Spleen (tissue), 11 donors: Measurements from ENCODE around the gene AP1M1. TPM values are rescaled to one million over a fixed set of nuclear protein-coding genes. Genes with fewer than 3 reads are reported as not detected.
A peak's percentile ranks its signal among the peaks of the same experiment; 100 is the strongest.

Experiments
- DNase-seq: peaks from one replicate; pipeline ENCODE4 v3.0.0-alpha.2; 2020
- H3K27ac ChIP-seq, 8 donors: fragments of 200-600 bp; sonication (generic) in 7 of 8; 1 replicate in 4 of 8; 2 replicates in 4 of 8; pipeline versions ENCODE4 v1.5.0 to v1.8.0; 2016 to 2021; ENCODE audit warnings: inconsistent platforms in 4 of 8, mild to moderate bottlenecking in 4 of 8, moderate library complexity in 1 of 8
- H3K27me3 ChIP-seq, 7 donors: fragments of 200-600 bp; sonication (generic) in 6 of 7; replicated peaks in 1 of 7; 1 replicate in 4 of 7; 2 replicates in 3 of 7; pipeline versions ENCODE4 v1.5.0 to v1.8.0; 2016 to 2021; ENCODE audit warnings: inconsistent platforms in 3 of 7, mild to moderate bottlenecking in 1 of 7
- H3K36me3 ChIP-seq, 6 donors: fragments of 200-600 bp; sonication (generic) in 5 of 6; 1 replicate in 4 of 6; 2 replicates in 2 of 6; pipeline versions ENCODE4 v1.5.0 to v1.8.0; 2016 to 2021; ENCODE audit warnings: inconsistent platforms in 2 of 6
- H3K4me1 ChIP-seq, 6 donors: fragments of 200-600 bp; sonication (generic) in 5 of 6; 1 replicate in 3 of 6; 2 replicates in 3 of 6; pipeline versions ENCODE4 v1.5.0 to v1.8.0; 2016 to 2021; ENCODE audit warnings: inconsistent platforms in 3 of 6
- H3K4me3 ChIP-seq, 8 donors: fragments of 200-600 bp; sonication (generic) in 7 of 8; 1 replicate in 4 of 8; 2 replicates in 4 of 8; pipeline versions ENCODE4 v1.5.0 to v1.8.0; 2016 to 2021; ENCODE audit warnings: inconsistent platforms in 4 of 8, mild to moderate bottlenecking in 4 of 8, moderate library complexity in 2 of 8
- H3K9me3 ChIP-seq, 8 donors: fragments of 200-600 bp; sonication (generic) in 7 of 8; 1 replicate in 4 of 8; 2 replicates in 4 of 8; pipeline versions ENCODE4 v1.5.0 to v1.8.0; 2016 to 2021; ENCODE audit warnings: inconsistent platforms in 4 of 8
- POLR2A ChIP-seq, 3 donors: fragments of 450-650 bp; IDR thresholded peaks; one replicate each; pipeline ENCODE4 v1.5.1; 2017; ENCODE audit warnings: antibody characterized with exemption in 3 of 3, mild to moderate bottlenecking in 1 of 3
- POLR2AphosphoS5 ChIP-seq, 3 donors: sonication (generic); formaldehyde crosslinking; IDR thresholded peaks; one replicate each; pipeline ENCODE4 v1.5.1; 2017; ENCODE audit warnings: antibody characterized with exemption in 3 of 3
- WGBS, 5 donors: extraction: QIAGEN DNeasy Blood & Tissue Kit in 3 of 5; methylation state at CpG; one replicate each; pipeline versions ENCODE4 v1.1.5 to v1.1.7; 2013 to 2018; 5-methylcytosine and 5-hydroxymethylcytosine counted together
- intact Hi-C: fragments of 100-400 bp; cut with DNase I; formaldehyde crosslinking; loops from one replicate; pipeline ENCODE4 v1.15.0; 2023; ENCODE audit warnings: low total_unique reads
- polyA plus RNA-seq, 3 donors: library from polyadenylated mRNA; stranded (reverse); fragments of 200-250 nt; gene quantifications; one replicate each; pipeline ENCODE4 v1.2.1, GENCODE V29; 2013
- total RNA-seq, 7 donors: library from RNA; depleted of rRNA in 3 of 7; stranded (reverse); fragments of >200 nt in 3 of 7; fragmentation: NEBNext Ultra II Directional in 4 of 7; extraction: Animal tissue kit (Norgen Biotek cat#: 25700) in 4 of 7; gene quantifications; one replicate each; pipeline versions ENCODE4 v1.1.0 to v1.2.1, GENCODE V29; 2016 to 2021
- TF ChIP-seq, protein P1 (sequence below), 11 experiments: fragments of 200-600 bp in 7 of 11; fragments of 450-650 bp in 4 of 11; sonication (generic) in 4 of 11; IDR thresholded peaks in 8 of 11; conservative IDR thresholded peaks in 3 of 11; 1 replicate in 7 of 11; 2 replicates in 4 of 11; pipeline versions ENCODE4 v1.4.0 to v1.8.0; 2016 to 2021; ENCODE audit warnings: antibody characterized with exemption in 11 of 11, inconsistent platforms in 4 of 11, mild to moderate bottlenecking in 1 of 11
- donor health status: healthy with polysubstance abuse.
- donor health status: DM: no; HTN: no; CAD: no; lungs with moderate emphysema.
- donor health status: DM: no; HTN: no; CAD: no.
- donor health status: Bipolar disorder and iron deficiency.
- donor health status: healthy.
- donor health status: DM: no; HTN: no; CAD: no.
- donor health status: DM: yes; HTN: yes; CAD: no.

Gene AP1M1
- total and polyA plus RNA-seq, 10 donors: 27.9 to 82.8 (median 60.5) TPM

GRCh38 chr19:16201011-16201391 is 3.3 kb downstream of the AP1M1 start:
- Histone ChIP-seq H3K4me3 (no peak overlapping the region), H3K27me3 (no peaks in the 10 kb centered on the region), H3K9me3 (no peaks in the 10 kb centered on the region), H3K27ac (no peak overlapping the region), H3K36me3 (peaks cover 0 to 64% (median 44%) of the 10 kb centered on the region in 6 donors), H3K4me1 (peaks cover 12 to 67% (median 39%) of the 10 kb centered on the region in 6 donors)
- 88 to 94% (median 90%) methylated on average over 4 of the region's 4 CpGs for WGBS, 5 donors
- no peak for DNase-seq
- intact Hi-C loops: no loop called here
- TF ChIP-seq POLR2AphosphoS5 (IDR thresholded peaks at IDR 0.05): no peak
- TF ChIP-seq, protein P1, sequence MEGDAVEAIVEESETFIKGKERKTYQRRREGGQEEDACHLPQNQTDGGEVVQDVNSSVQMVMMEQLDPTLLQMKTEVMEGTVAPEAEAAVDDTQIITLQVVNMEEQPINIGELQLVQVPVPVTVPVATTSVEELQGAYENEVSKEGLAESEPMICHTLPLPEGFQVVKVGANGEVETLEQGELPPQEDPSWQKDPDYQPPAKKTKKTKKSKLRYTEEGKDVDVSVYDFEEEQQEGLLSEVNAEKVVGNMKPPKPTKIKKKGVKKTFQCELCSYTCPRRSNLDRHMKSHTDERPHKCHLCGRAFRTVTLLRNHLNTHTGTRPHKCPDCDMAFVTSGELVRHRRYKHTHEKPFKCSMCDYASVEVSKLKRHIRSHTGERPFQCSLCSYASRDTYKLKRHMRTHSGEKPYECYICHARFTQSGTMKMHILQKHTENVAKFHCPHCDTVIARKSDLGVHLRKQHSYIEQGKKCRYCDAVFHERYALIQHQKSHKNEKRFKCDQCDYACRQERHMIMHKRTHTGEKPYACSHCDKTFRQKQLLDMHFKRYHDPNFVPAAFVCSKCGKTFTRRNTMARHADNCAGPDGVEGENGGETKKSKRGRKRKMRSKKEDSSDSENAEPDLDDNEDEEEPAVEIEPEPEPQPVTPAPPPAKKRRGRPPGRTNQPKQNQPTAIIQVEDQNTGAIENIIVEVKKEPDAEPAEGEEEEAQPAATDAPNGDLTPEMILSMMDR (IDR thresholded peaks at IDR 0.05 in 8 of 11, conservative IDR thresholded peaks at IDR 0.05 in 3 of 11): no peak

DNA sequence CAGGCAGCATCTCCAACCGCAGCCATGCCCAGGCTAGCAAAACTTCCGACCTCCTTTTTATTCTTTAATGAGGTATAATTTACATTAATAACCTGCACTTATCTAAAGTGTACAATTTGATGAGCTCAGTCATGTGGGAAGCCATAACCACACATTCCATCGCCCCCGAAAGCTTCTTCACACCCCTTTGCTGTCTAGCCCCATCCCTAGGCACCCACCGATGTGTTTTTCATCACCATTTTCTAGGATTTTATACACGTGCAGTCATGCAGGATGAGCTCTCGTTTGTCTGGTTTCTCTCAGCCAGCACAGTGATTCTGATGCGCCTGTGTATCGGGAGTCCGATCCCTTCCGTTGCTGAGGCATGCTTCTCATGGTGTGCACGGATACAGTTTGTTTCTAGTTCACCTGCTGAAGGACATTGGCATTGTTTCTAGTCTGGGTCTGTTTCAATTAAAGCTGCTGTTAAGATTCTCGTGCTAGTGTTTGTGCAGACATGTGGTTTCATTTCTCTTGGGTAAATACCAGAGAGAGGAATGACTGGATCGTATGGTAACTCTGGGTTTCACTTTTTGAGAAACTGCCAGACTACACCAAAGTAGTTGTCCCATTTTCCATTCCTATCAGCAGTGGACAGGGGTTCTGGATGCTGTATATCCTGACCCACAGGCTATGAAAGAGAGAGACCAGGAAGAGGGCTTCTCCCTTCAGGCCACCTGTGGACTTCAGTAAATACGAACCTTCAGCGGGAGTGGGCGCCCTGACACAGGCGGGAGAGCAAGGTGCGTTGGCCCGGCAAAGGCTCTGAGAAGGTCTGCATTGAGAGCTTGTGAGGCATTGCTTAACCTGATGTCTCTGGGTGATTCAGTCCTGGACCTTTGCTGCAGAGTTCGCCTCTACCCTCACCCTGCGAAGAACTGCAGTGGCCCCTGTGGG is 4.9 kb downstream of the AP1M1 start:
- no peak for DNase-seq
- 81 to 89% (median 86%) methylated on average over 22 of the region's 22 CpGs for WGBS, 5 donors
- peaks cover 0 to 80% (median 54%) of the 10 kb centered on the region in 6 donors for H3K36me3 ChIP-seq
- TF ChIP-seq, protein P1 (IDR thresholded peaks at IDR 0.05 in 8 of 11, conservative IDR thresholded peaks at IDR 0.05 in 3 of 11): no peak
- TF ChIP-seq POLR2A (IDR thresholded peaks at IDR 0.05): no peak
- TF ChIP-seq POLR2AphosphoS5 (IDR thresholded peaks at IDR 0.05): no peak
- H3K27ac ChIP-seq: no peak overlapping the region
- intact Hi-C loops: no loop called here
- no peak overlapping the region for H3K4me3 ChIP-seq
- peaks cover 8 to 58% (median 30%) of the 10 kb centered on the region in 6 donors for H3K4me1 ChIP-seq
- H3K9me3 ChIP-seq: no peaks in the 10 kb centered on the region
- no peaks in the 10 kb centered on the region for H3K27me3 ChIP-seq

GRCh38 chr19:16203256-16204004 is 5.7 kb downstream of the AP1M1 start:
- no peak overlapping the region for H3K4me3 ChIP-seq
- intact Hi-C loops: no loop called here
- DNase-seq: peak; percentile 41
- H3K36me3 ChIP-seq: peaks cover 0 to 88% (median 62%) of the 10 kb centered on the region in 6 donors
- H3K27me3 ChIP-seq: no peaks in the 10 kb centered on the region
- H3K9me3 ChIP-seq: no peaks in the 10 kb centered on the region
- TF ChIP-seq, protein P1 (IDR thresholded peaks at IDR 0.05 in 8 of 11, conservative IDR thresholded peaks at IDR 0.05 in 3 of 11): no peak
- TF ChIP-seq POLR2AphosphoS5 (IDR thresholded peaks at IDR 0.05) (peak in 1 of 3 donors; percentile 11), POLR2A (IDR thresholded peaks at IDR 0.05) (no peak)
- WGBS, 5 donors: 81 to 89% (median 85%) methylated on average over 18 to 19 of the region's 19 CpGs
- H3K4me1 ChIP-seq: peaks cover 7 to 53% (median 26%) of the 10 kb centered on the region in 6 donors
- H3K27ac ChIP-seq: no peak overlapping the region

DNA sequence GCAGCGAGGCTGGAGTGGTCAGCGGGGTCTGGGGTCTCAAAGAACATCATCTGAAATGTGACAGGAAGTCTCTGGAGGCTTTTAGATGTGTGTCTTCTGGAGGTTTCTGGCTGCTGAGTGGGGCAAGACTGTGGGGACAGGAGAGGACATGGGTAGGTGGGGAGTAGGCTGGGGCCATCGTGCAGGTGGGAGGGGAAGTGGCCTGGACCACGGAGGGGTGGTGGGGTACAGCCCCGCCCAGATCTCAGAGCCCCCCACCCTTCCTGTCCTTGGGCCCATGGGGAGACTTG is 6.2 kb downstream of the AP1M1 start:
- H3K4me1 ChIP-seq: peaks cover 2 to 47% (median 20%) of the 10 kb centered on the region in 6 donors
- H3K27ac ChIP-seq: no peak overlapping the region
- 77 to 85% (median 82%) methylated on average over 5 of the region's 5 CpGs for WGBS, 5 donors
- H3K27me3 ChIP-seq: no peaks in the 10 kb centered on the region
- peaks cover 0 to 93% (median 67%) of the 10 kb centered on the region in 6 donors for H3K36me3 ChIP-seq
- no peak overlapping the region for H3K4me3 ChIP-seq
- H3K9me3 ChIP-seq: no peaks in the 10 kb centered on the region
- DNase-seq: no peak
- intact Hi-C loops: no loop called here
- TF ChIP-seq, protein P1 (IDR thresholded peaks at IDR 0.05 in 8 of 11, conservative IDR thresholded peaks at IDR 0.05 in 3 of 11): no peak
- no peak for TF ChIP-seq POLR2A (IDR thresholded peaks at IDR 0.05)
- TF ChIP-seq POLR2AphosphoS5 (IDR thresholded peaks at IDR 0.05): no peak
